ENCODE measurements around the gene ATG16L2. TPM values are rescaled to one million over a fixed set of nuclear protein-coding genes. Genes with fewer than 3 reads are reported as not detected.
A peak's percentile ranks its signal among the peaks of the same experiment; 100 is the strongest.
"Not testable (repeated sequence)": the region's sequence is repeated elsewhere in the genome, so short reads cannot be mapped to it uniquely, and the experiment has no call there.

The ATG16L2 gene
- total RNA-seq, 1 experiment from 2014 or later = 6.8 TPM

DNA sequence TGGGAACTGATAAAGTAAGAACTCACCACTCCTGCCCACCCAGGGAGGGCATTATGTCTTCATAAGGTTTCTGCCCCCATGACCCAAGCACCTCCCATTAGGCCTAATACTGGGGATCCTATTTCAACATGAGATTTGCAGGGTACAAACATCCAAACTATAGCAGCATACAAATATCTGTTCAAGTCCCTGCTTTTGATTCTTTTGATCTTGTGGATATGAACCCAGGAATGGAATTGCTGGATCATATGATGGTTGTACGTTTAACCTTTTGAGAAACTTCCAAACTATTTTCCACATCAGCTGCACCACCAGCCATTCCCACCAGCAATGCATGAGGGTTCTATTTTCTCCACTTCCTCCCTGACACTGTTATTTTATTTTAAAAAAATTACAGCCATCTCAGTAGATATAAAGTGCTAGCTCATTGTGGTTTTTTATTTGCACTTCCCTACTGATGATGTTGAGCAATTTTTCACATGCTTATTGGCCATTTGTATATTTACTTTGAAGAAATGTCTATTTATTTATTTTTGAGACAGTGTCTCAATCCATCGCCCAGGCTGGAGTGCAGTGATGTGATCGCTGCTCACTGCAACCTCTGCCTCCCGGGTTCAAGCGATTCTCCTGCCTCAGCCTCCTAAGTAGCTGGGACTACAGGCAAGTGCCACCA is 7.1 kb upstream of the ATG16L2 start:
- H3K9me3 ChIP-seq (replicated peaks) = no peaks in the 10 kb centered on the region
- no peak overlapping the region for H3K27ac ChIP-seq
- H3K27me3 ChIP-seq = no peaks in the 10 kb centered on the region
- no peaks in the 10 kb centered on the region for H3K4me1 ChIP-seq
- DNase-seq = no peak
- no peaks in the 10 kb centered on the region for H3K36me3 ChIP-seq
- H3K4me3 ChIP-seq = no peak overlapping the region

DNA sequence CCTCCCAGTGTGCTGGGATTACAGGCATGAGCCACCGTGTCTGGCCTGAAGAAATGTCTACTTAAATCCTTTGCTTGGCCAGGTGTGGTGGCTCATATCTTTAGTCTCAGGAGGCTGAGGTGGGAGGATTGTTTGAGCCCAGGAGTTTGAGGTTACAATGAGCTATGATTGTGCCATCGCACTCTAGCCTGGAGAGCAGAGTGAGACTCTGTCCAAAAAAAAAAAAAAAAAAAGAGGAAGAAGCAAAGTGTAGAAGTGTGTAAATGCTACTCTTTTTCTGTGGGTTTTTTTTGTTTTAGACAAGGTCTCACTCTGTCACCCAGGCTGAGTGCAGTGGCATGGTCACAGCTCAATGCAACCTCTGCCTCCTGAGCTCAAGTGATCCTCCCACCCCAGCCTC is 6.4 kb upstream of the ATG16L2 start:
- H3K27ac ChIP-seq = no peak overlapping the region
- H3K27me3 ChIP-seq = no peaks in the 10 kb centered on the region
- H3K4me1 ChIP-seq = peaks cover 4% of the 10 kb centered on the region; the same call in 1 of the 2 replicates
- no peak overlapping the region for H3K4me3 ChIP-seq
- no peaks in the 10 kb centered on the region for H3K9me3 ChIP-seq (replicated peaks)
- H3K36me3 ChIP-seq = no peaks in the 10 kb centered on the region
- DNase-seq = no peak

DNA sequence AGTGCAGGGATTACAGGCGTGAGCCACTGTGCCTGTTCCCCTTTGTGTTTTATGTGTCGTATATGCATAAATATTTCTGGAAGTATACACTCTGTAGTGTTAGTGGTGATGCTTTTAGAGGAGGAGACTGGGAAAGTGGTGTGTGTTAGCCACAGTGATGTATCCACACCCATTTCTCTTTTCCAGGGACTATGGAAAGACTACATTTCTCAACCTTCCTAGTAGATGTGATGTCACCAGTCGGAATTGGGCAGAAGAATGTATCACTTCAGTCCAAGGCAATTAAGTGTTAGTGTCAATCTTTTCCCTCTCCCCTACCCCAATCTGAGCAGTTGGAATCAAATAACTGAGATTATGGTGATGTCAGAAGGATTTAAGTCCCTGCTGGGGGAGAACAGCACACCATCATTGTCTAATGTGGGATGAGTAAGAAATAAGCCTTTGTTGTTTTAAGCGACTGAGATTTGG is 5.8 kb upstream of the ATG16L2 start:
- no peak overlapping the region for H3K4me3 ChIP-seq
- H3K36me3 ChIP-seq = no peaks in the 10 kb centered on the region
- H3K27me3 ChIP-seq = no peaks in the 10 kb centered on the region
- H3K4me1 ChIP-seq = peaks cover 4% of the 10 kb centered on the region; the same call in 1 of the 2 replicates
- H3K9me3 ChIP-seq (replicated peaks) = no peaks in the 10 kb centered on the region
- H3K27ac ChIP-seq = no peak overlapping the region
- no peak for DNase-seq

GRCh38 chr11:72811686-72812085 is 2.5 kb upstream of the ATG16L2 start:
- not testable (repeated sequence) for H3K9me3 ChIP-seq (replicated peaks); DNase-seq; H3K27me3 ChIP-seq; H3K4me3 ChIP-seq; H3K27ac ChIP-seq; H3K36me3 ChIP-seq
- H3K4me1 ChIP-seq = peaks cover 17% of the 10 kb centered on the region

- no peak for DNase-seq
- Histone ChIP-seq H3K9me3 (replicated peaks) (no peaks in the 10 kb centered on the region), H3K4me1 (peaks cover 17% of the 10 kb centered on the region), H3K27ac (no peak overlapping the region), H3K27me3 (no peaks in the 10 kb centered on the region), H3K4me3 (peak overlapping the region; percentile 74), H3K36me3 (no peaks in the 10 kb centered on the region)
These were observed 1.6 kb upstream of the ATG16L2 start for GRCh38 chr11:72812604-72812966.

DNA sequence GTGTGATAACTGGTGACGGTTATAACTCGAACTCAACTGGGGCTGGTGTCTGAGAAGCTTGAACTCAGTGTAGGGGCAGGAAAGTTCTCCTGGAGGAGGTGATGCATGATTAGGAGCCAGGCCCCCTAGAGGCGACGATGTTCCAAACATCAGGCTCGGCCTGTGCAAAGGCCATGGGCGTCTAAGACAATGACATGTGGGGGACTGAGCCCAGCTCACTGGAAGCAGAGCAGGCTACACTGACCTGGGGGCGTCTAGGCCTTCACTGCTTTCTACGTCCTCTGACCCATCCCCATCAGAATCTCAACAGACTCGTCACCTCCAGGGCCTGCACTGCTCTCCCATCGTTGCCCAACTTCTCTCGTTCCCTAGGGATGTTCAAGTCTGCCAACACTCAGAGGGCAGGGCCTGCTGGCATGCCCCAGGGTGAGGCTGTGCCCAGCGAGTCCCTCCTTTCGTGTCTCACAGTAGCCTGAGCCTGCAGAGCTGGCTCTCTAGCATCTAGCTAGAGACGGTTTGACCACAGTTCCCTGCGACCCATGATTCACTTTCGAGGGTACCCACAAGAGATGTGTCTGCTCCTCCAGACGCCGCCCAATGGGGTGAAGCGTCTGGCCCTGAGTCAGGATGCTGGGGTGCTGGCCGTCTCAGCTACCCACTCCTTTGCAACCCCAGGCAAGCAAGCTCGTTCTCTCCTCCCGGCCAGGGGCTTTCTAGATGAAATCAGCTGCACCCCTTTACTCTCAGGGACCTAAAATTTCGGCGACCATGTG is 1.1 kb upstream of the ATG16L2 start:
- Histone ChIP-seq H3K36me3 (no peaks in the 10 kb centered on the region), H3K4me3 (peak overlapping the region; percentile 74), H3K9me3 (replicated peaks) (no peaks in the 10 kb centered on the region), H3K4me1 (peaks cover 17% of the 10 kb centered on the region), H3K27me3 (no peaks in the 10 kb centered on the region), H3K27ac (peak overlapping the region; percentile 92; the same call in 1 of the 2 replicates)
- peak; percentile 65 to 81 for DNase-seq

DNA sequence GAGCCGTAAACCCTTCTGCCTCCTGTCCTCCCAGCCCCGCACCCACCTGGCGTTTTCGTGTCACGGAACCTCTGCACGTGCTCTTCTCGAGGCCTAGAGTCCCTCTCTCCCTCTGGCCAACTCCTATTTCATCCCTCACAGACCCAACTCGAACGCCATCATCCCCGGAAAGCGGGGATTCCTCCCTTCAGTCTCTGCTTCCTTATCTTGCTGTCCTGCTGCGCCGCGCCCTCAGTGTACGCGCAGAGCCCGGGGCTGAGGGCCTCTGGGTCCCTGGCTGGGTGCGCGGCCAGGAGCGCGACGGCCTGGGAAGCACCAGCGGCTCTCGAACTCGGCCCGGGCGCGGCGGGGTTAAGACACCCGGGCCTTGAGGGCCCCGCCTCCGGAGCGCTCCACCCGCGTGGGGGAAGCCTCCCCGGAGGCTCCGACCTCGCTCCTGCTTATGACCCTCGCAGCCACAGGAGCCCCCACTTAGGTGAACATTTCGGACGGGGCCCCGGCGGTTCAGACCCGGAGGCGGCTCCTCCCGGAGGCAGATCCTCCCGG is 398 bp upstream of the ATG16L2 start:
- Histone ChIP-seq H3K27ac (peak overlapping the region; percentile 92), H3K9me3 (replicated peaks) (no peaks in the 10 kb centered on the region), H3K4me3 (peak overlapping the region; percentile 74), H3K36me3 (no peaks in the 10 kb centered on the region), H3K4me1 (peaks cover 17% of the 10 kb centered on the region), H3K27me3 (no peaks in the 10 kb centered on the region)
- peak; percentile 80 to 83 for DNase-seq

DNA sequence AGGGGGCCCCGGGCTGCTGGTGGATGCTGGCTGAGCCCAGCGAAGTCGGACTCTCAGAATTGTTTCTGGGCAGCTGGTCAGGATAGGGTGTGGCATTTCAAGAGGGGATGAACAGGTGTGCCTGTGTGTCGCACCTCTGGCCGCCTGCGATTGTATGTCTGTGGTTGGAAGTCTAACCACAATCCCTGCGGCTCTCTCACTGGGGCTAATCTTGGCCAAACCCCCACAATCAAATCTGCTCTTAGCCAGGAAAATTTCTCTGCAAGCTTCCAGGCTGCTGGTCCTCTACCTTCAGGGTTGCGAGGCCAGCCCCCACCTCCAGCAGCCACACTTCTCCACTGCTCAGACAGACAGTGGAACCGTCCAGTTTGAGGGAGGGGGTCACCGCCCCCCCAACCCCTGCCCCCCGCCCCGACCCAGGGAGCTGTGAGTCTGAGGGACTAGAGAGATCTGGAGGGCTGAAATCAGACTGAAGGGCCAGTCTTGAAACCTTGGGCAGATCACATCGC is 953 bp downstream of the ATG16L2 start:
- no peaks in the 10 kb centered on the region for H3K36me3 ChIP-seq
- H3K27me3 ChIP-seq = no peaks in the 10 kb centered on the region
- H3K9me3 ChIP-seq (replicated peaks) = no peaks in the 10 kb centered on the region
- DNase-seq = peak; percentile 87 to 90
- H3K27ac ChIP-seq = peak overlapping the region; percentile 92
- H3K4me3 ChIP-seq = peak overlapping the region; percentile 74
- peaks cover 17% of the 10 kb centered on the region for H3K4me1 ChIP-seq

- H3K4me1 ChIP-seq = peaks cover 17% of the 10 kb centered on the region
- DNase-seq = peak; percentile 65
- H3K27me3 ChIP-seq = no peaks in the 10 kb centered on the region
- H3K36me3 ChIP-seq = no peaks in the 10 kb centered on the region
- no peaks in the 10 kb centered on the region for H3K9me3 ChIP-seq (replicated peaks)
- H3K4me3 ChIP-seq = no peak overlapping the region
- H3K27ac ChIP-seq = no peak overlapping the region
These were observed 2.3 kb downstream of the ATG16L2 start for GRCh38 chr11:72816404-72816990.

- Histone ChIP-seq H3K27ac (no peak overlapping the region), H3K36me3 (no peaks in the 10 kb centered on the region), H3K9me3 (replicated peaks) (no peaks in the 10 kb centered on the region), H3K4me3 (no peak overlapping the region), H3K27me3 (no peaks in the 10 kb centered on the region), H3K4me1 (peaks cover 13% of the 10 kb centered on the region)
- DNase-seq = no peak
These were observed 3.8 kb downstream of the ATG16L2 start for GRCh38 chr11:72817966-72818365.

- no peak for DNase-seq
- Histone ChIP-seq H3K27ac (no peak overlapping the region), H3K9me3 (replicated peaks) (no peaks in the 10 kb centered on the region), H3K4me3 (no peak overlapping the region), H3K27me3 (no peaks in the 10 kb centered on the region), H3K36me3 (no peaks in the 10 kb centered on the region), H3K4me1 (peaks cover 13% of the 10 kb centered on the region)
These were observed 4.8 kb downstream of the ATG16L2 start for GRCh38 chr11:72818971-72819370.

GRCh38 chr11:72820439-72821139 is 6.4 kb downstream of the ATG16L2 start:
- Histone ChIP-seq H3K36me3 (no peaks in the 10 kb centered on the region), H3K9me3 (replicated peaks) (no peaks in the 10 kb centered on the region), H3K4me3 (no peak overlapping the region), H3K27ac (no peak overlapping the region), H3K27me3 (no peaks in the 10 kb centered on the region), H3K4me1 (peaks cover 11% of the 10 kb centered on the region)
- no peak for DNase-seq

DNA sequence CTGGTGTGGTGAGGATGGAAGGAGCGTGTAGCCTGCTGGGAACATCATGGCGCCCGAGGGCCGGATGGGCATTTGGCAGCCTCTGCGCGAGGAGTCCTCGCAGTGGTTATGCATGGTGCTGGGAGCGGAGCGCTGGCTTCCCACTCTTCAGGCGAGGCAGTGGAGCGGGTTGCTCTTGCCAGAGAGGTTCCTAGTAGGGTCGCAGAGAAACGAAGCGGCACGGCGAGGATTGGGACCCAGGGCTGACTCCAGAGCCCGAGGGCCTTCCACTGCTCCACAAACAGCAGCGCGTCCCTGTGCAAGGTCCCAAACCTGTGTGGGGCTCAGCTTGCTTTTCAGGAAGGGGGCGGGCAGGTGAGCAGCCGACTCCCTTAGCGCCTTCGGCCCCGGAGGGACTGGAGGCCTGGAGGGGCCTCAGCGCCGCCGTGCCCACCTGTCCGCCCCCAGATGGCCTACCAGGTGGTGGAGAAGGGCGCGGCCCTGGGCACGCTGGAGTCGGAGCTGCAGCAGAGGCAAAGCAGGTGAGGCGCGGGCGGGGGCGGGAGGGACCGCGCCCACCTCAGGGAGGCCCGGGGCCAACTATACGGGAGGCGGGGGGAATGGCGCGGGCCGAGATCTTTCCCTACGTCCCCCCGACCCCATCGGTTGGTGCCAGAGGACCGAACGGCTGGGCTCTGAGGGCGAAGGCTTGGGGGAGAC is 7.2 kb downstream of the ATG16L2 start:
- DNase-seq = no peak
- H3K9me3 ChIP-seq (replicated peaks) = no peaks in the 10 kb centered on the region
- peaks cover 3% of the 10 kb centered on the region for H3K4me1 ChIP-seq
- no peak overlapping the region for H3K4me3 ChIP-seq
- no peak overlapping the region for H3K27ac ChIP-seq
- no peaks in the 10 kb centered on the region for H3K36me3 ChIP-seq
- no peaks in the 10 kb centered on the region for H3K27me3 ChIP-seq
